IMR-90 (cell line): ENCODE results near the gene AHCYL1. TPM values are rescaled to one million over a fixed set of nuclear protein-coding genes. Genes with fewer than 3 reads are reported as not detected.
A peak's percentile ranks its signal among the peaks of the same experiment; 100 is the strongest.

Experiments used
- ATAC-seq: fragments of 200-7000 bp; cut with Tn5 transposase; 2 replicates; pipeline ENCODE4 v1.9.1; 2020; ENCODE audit warnings: low read depth, mild to moderate bottlenecking, moderate library complexity
- BruUV-seq: library from RNA; stranded (reverse); fragments of 400-500 nt; replicated peaks from 2 replicates; lab custom pipeline; 2021; lab: Mats Ljungman, UMichigan
- CTCF ChIA-PET: fragments of 300-600 bp; formaldehyde crosslinking; extraction: SDS; loops from one replicate; lab custom pipeline; 2021; ENCODE audit warnings: antibody characterized with exemption; lab: Yijun Ruan, JAX
- POLR2A ChIA-PET: fragments of 300-600 bp; sonication (Branson Sonifier 250); formaldehyde crosslinking; loops from one replicate; lab custom pipeline; 2022; ENCODE audit warnings: antibody characterized with exemption; ENCODE audit not compliant: unreplicated experiment; lab: Charles Lee
- DNase-seq: peaks from one replicate; pipeline ENCODE4 v3.0.0; 2013
- H2AFZ ChIP-seq: replicated peaks from 2 replicates; pipeline ENCODE3; 2013; ENCODE audit warnings: low read length, mild to moderate bottlenecking; ENCODE audit not compliant: poor library complexity
- H2AK5ac ChIP-seq: 2 replicates; pipeline ENCODE4 v1.6.1; 2013; ENCODE audit warnings: low read depth, low read length, inconsistent platforms
- H2AK9ac ChIP-seq: replicated peaks from 2 replicates; pipeline ENCODE3; 2013; ENCODE audit warnings: mild to moderate bottlenecking, low read depth, low read length, moderate library complexity; ENCODE audit not compliant: poor library complexity
- H2BK120ac ChIP-seq: 2 replicates; pipeline ENCODE4 v1.6.1; 2013; ENCODE audit warnings: low read depth, low read length, inconsistent platforms
- H2BK15ac ChIP-seq: 3 replicates; pipeline ENCODE4 v1.6.1; 2013; ENCODE audit warnings: low read depth, low read length, inconsistent platforms
- H2BK20ac ChIP-seq: 2 replicates; pipeline ENCODE4 v1.6.1; 2013; ENCODE audit warnings: low read depth, mild to moderate bottlenecking, inconsistent platforms, low read length, moderate library complexity
- H2BK5ac ChIP-seq: 2 replicates; pipeline ENCODE4 v1.6.1; 2013; ENCODE audit warnings: mild to moderate bottlenecking, low read depth, low read length, inconsistent platforms; ENCODE audit not compliant: poor library complexity, severe bottlenecking
- H3K14ac ChIP-seq: replicated peaks from 2 replicates; pipeline ENCODE4 v1.6.1; 2013; ENCODE audit warnings: low read depth, low read length, inconsistent platforms
- H3K18ac ChIP-seq: 2 replicates; pipeline ENCODE4 v1.6.1; 2013; ENCODE audit warnings: low read depth, low read length, control low read depth
- H3K23ac ChIP-seq: 2 replicates; pipeline ENCODE4 v1.6.1; 2013; ENCODE audit warnings: low read depth, low read length, inconsistent platforms
- H3K27ac ChIP-seq: 2 replicates; pipeline ENCODE4 v1.5.1; 2013; ENCODE audit warnings: mild to moderate bottlenecking, control low read depth, low read length; ENCODE audit not compliant: insufficient read depth
- H3K27me3 ChIP-seq: 2 replicates; pipeline ENCODE4 v1.6.1; 2013; ENCODE audit warnings: low read length; ENCODE audit not compliant: control insufficient read depth, insufficient read depth
- H3K36me3 ChIP-seq: 2 replicates; pipeline ENCODE4 v1.6.1; 2013; ENCODE audit warnings: low read length, mixed read lengths; ENCODE audit not compliant: control insufficient read depth, insufficient read depth
- H3K4ac ChIP-seq: 2 replicates; pipeline ENCODE4 v1.6.1; 2013; ENCODE audit warnings: low read depth, low read length, inconsistent platforms
- H3K4me1 ChIP-seq: 2 replicates; pipeline ENCODE4 v1.6.1; 2013; ENCODE audit warnings: low read length, mixed read lengths; ENCODE audit not compliant: control insufficient read depth, insufficient read depth
- H3K4me2 ChIP-seq: 2 replicates; pipeline ENCODE4 v1.6.1; 2013; ENCODE audit warnings: low read depth, mild to moderate bottlenecking, control low read depth, low read length, moderate library complexity
- H3K4me3 ChIP-seq: 2 replicates; pipeline ENCODE4 v1.5.1; 2013; ENCODE audit warnings: low read depth, mild to moderate bottlenecking, control low read depth, low read length, moderate library complexity; ENCODE audit not compliant: insufficient read depth
- H3K56ac ChIP-seq: 2 replicates; pipeline ENCODE4 v1.6.1; 2013; ENCODE audit warnings: low read length, inconsistent platforms; ENCODE audit not compliant: insufficient read depth; ENCODE audit errors: extremely low read depth
- H3K79me1 ChIP-seq, 2 experiments: 2 replicates each; pipeline ENCODE4 v1.6.1; 2013; ENCODE audit warnings: low read length in 2 of 2, inconsistent platforms in 1 of 2, low read depth in 1 of 2
- H3K9ac ChIP-seq: 2 replicates; pipeline ENCODE4 v1.6.1; 2013; ENCODE audit warnings: low read depth, low read length, control low read depth
- H3K9me1 ChIP-seq: 2 replicates; pipeline ENCODE4 v1.6.1; 2013; ENCODE audit warnings: low read length, inconsistent platforms; ENCODE audit not compliant: insufficient read depth
- H3K9me3 ChIP-seq: 2 replicates; pipeline ENCODE4 v1.6.1; 2013; ENCODE audit warnings: low read length; ENCODE audit not compliant: control insufficient read depth, insufficient read depth
- H4K20me1 ChIP-seq: 2 replicates; pipeline ENCODE4 v1.6.1; 2013; ENCODE audit warnings: low read length, inconsistent platforms; ENCODE audit not compliant: insufficient read depth
- H4K5ac ChIP-seq: 2 replicates; pipeline ENCODE4 v1.6.1; 2013; ENCODE audit warnings: mild to moderate bottlenecking, low read depth, low read length, control low read depth
- H4K8ac ChIP-seq, 2 experiments: 2 replicates each; pipeline ENCODE4 v1.6.1; 2013; ENCODE audit warnings: low read depth in 2 of 2, low read length in 2 of 2, control low read depth in 1 of 2, inconsistent platforms in 1 of 2
- H4K91ac ChIP-seq: 2 replicates; pipeline ENCODE4 v1.6.1; 2013; ENCODE audit warnings: low read depth, low read length, inconsistent platforms; ENCODE audit not compliant: insufficient read depth
- BHLHE40 ChIP-seq: fragments of 150-350 bp; IDR thresholded peaks from 2 replicates; pipeline ENCODE4 v1.6.1; 2016; ENCODE audit warnings: mild to moderate bottlenecking, low read depth, low read length
- CEBPB ChIP-seq: IDR thresholded peaks from 2 replicates; pipeline ENCODE4 v1.6.1; 2012; ENCODE audit warnings: low read depth, low read length, improper control_type of control experiment
- CTCF ChIP-seq: conservative IDR thresholded peaks from 2 replicates; pipeline ENCODE4 v1.5.1; 2012; ENCODE audit warnings: mild to moderate bottlenecking, low read depth, low read length, improper control_type of control experiment
- ELK1 ChIP-seq: fragments of 150-350 bp; IDR thresholded peaks from 2 replicates; pipeline ENCODE4 v1.6.1; 2016; ENCODE audit warnings: low read depth, mild to moderate bottlenecking, low read length, moderate library complexity, borderline replicate concordance
- FOS ChIP-seq: fragments of 150-350 bp; IDR thresholded peaks from 2 replicates; pipeline ENCODE4 v1.6.1; 2016; ENCODE audit warnings: low read depth, low read length
- MAFK ChIP-seq: IDR thresholded peaks from 2 replicates; pipeline ENCODE4 v1.6.1; 2012; ENCODE audit warnings: low read depth, low read length, improper control_type of control experiment
- MAZ ChIP-seq: IDR thresholded peaks from 2 replicates; pipeline ENCODE4 v1.6.1; 2012; ENCODE audit warnings: low read depth, mild to moderate bottlenecking, low read length, improper control_type of control experiment, moderate library complexity, borderline replicate concordance
- MXI1 ChIP-seq: IDR thresholded peaks from 2 replicates; pipeline ENCODE4 v1.6.1; 2012; ENCODE audit warnings: low read depth, mild to moderate bottlenecking, low read length, moderate library complexity, borderline replicate concordance
- NFE2L2 ChIP-seq: fragments of 150-350 bp; IDR thresholded peaks from 2 replicates; pipeline ENCODE4 v1.6.1; 2016; ENCODE audit warnings: low read depth, mild to moderate bottlenecking, low read length
- POLR2A ChIP-seq: IDR thresholded peaks from 2 replicates; pipeline ENCODE4 v1.6.1; 2012; ENCODE audit warnings: mild to moderate bottlenecking, low read depth, low read length
- RAD21 ChIP-seq: IDR thresholded peaks from 2 replicates; pipeline ENCODE4 v1.6.1; 2012; ENCODE audit warnings: low read length, improper control_type of control experiment
- RCOR1 ChIP-seq: IDR thresholded peaks from 2 replicates; pipeline ENCODE4 v1.6.1; 2012; ENCODE audit warnings: mild to moderate bottlenecking, low read length, improper control_type of control experiment; ENCODE audit not compliant: insufficient replicate concordance
- RFX5 ChIP-seq: IDR thresholded peaks from 2 replicates; pipeline ENCODE4 v1.8.0; 2012; ENCODE audit warnings: low read depth, mild to moderate bottlenecking, low read length, moderate library complexity
- SMC3 ChIP-seq: fragments of 150-350 bp; IDR thresholded peaks from 2 replicates; pipeline ENCODE4 v1.6.1; 2016; ENCODE audit warnings: low read depth, mild to moderate bottlenecking, antibody characterized with exemption, low read length, moderate library complexity
- USF2 ChIP-seq: fragments of 150-350 bp; IDR thresholded peaks from 2 replicates; pipeline ENCODE4 v1.6.1; 2017; ENCODE audit warnings: mild to moderate bottlenecking, antibody characterized with exemption, low read length, low read depth
- WGBS, 2 experiments: methylation state at CpG; one replicate each; pipeline versions ENCODE4 v1.1.5 to v1.1.7; 2013; ENCODE audit warnings: missing lambda C conversion rate in 2 of 2; ENCODE audit not compliant: insufficient read length in 1 of 2; ENCODE audit errors: extremely low coverage in 2 of 2; 5-methylcytosine and 5-hydroxymethylcytosine counted together
- dilution Hi-C: fragments of 300-500 bp; cut with HindIII; formaldehyde crosslinking; loops from one replicate; pipeline ENCODE4 v1.14.3; 2018; ENCODE audit warnings: low sequenced_read_pairs; ENCODE audit not compliant: unreplicated experiment
- in situ Hi-C: fragments of 300-500 bp; cut with MboI; formaldehyde crosslinking; loops from 3 replicates; pipeline ENCODE4 v1.14.3; 2019; ENCODE audit warnings: low sequenced_read_pairs, inconsistent platforms, mixed read lengths
- intact Hi-C: fragments of 100-400 bp; cut with micrococcal nuclease; formaldehyde crosslinking; loops from 2 replicates; pipeline ENCODE4 v1.10.0; 2022
- polyA plus RNA-seq, 3 experiments: library from polyadenylated mRNA; depleted of rRNA; stranded (reverse); fragments of >200 nt; gene quantifications; 2 replicates each; pipeline ENCODE4 v1.2.3, GENCODE V29; 2012; ENCODE audit warnings: low replicate concordance in 1 of 3
- total RNA-seq: library from RNA; depleted of rRNA; stranded (reverse); fragments of >200 nt; gene quantifications from 2 replicates; pipeline ENCODE4 v1.2.3, GENCODE V29; 2012

Gene AHCYL1
- total and polyA plus RNA-seq, 2 of the 4 experiments (the other 2 are of a cell fraction): 75.1 to 76.0 TPM

- Histone ChIP-seq H3K14ac (no peak overlapping the region), H3K9me3 (no peaks in the 10 kb centered on the region), H2AK5ac (peak overlapping the region; percentile 67; the same call in 1 of the 2 replicates), H3K4ac (no peak overlapping the region), H2AFZ (peak overlapping the region; percentile 1), H3K18ac (no peak overlapping the region; the same call in 1 of the 2 replicates), H3K79me1 (no peaks in the 10 kb centered on the region), H3K4me1 (no peaks in the 10 kb centered on the region; the same call in 1 of the 2 replicates), H2BK15ac (no peak overlapping the region; the same call in 2 of the 3 replicates), H2BK5ac (no peak overlapping the region), H3K4me3 (no peak overlapping the region), H2BK120ac (no peak overlapping the region), H3K27ac (no peak overlapping the region), H3K56ac (no peak overlapping the region), H4K8ac (0 out of 4 replicates have a peak overlapping the region, but pooled peaks of 1 of the 2 experiments have one; percentile 3), H3K36me3 (no peaks in the 10 kb centered on the region), H3K4me2 (no peak overlapping the region), H2AK9ac (no peak overlapping the region), H2BK20ac (no peak overlapping the region), H4K91ac (no peak overlapping the region), H3K9me1 (no peaks in the 10 kb centered on the region), H3K27me3 (no peaks in the 10 kb centered on the region), H3K23ac (no peak overlapping the region), H3K9ac (no peak overlapping the region), H4K20me1 (no peaks in the 10 kb centered on the region), H4K5ac (no peak overlapping the region)
- POLR2A ChIA-PET: no interaction called here
- DNase-seq (no peak), ATAC-seq (no peak)
- dilution Hi-C loops (no loop called here), intact Hi-C loops (no loop called here), in situ Hi-C loops (no loop called here)
- WGBS, 2 experiments: 79% methylated on average over 6 of the region's 10 CpGs; no CpG with 5 or more reads in 1 of the 2 experiments
- CTCF ChIA-PET: interaction anchor here (0.5 kb wide), 1 partner anchor 826 kb away, joined by 3 read pairs; no protein-coding TSS in a partner anchor
- BruUV-seq: no TSS peak
- no peak for TF ChIP-seq NFE2L2
- no peak for TF ChIP-seq POLR2A
- TF ChIP-seq FOS: no peak
- TF ChIP-seq RAD21: no peak
- TF ChIP-seq MAZ: no peak
- no peak for TF ChIP-seq RCOR1
- no peak for TF ChIP-seq MAFK
- no peak for TF ChIP-seq RFX5
- no peak for TF ChIP-seq SMC3
- TF ChIP-seq CEBPB: no peak
- TF ChIP-seq ELK1: no peak
- TF ChIP-seq USF2: no peak
- no peak for TF ChIP-seq MXI1
- TF ChIP-seq CTCF: no peak
- TF ChIP-seq BHLHE40: no peak
These were observed 36.8 kb upstream of the AHCYL1 start for GRCh38 chr1:109947582-109948284.
